RKO (cell line): Measurements from ENCODE around the gene CUTC.
A peak's percentile ranks its signal among the peaks of the same experiment; 100 is the strongest.
"Not testable (repeated sequence)": the region's sequence is repeated elsewhere in the genome, so short reads cannot be mapped to it uniquely, and the experiment has no call there.

Experiments
- DNase-seq: peaks from one replicate; pipeline ENCODE4 v3.0.0-alpha.2; 2016; ENCODE audit warnings: low spot score

Gene CUTC, protein sequence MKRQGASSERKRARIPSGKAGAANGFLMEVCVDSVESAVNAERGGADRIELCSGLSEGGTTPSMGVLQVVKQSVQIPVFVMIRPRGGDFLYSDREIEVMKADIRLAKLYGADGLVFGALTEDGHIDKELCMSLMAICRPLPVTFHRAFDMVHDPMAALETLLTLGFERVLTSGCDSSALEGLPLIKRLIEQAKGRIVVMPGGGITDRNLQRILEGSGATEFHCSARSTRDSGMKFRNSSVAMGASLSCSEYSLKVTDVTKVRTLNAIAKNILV

DNA sequence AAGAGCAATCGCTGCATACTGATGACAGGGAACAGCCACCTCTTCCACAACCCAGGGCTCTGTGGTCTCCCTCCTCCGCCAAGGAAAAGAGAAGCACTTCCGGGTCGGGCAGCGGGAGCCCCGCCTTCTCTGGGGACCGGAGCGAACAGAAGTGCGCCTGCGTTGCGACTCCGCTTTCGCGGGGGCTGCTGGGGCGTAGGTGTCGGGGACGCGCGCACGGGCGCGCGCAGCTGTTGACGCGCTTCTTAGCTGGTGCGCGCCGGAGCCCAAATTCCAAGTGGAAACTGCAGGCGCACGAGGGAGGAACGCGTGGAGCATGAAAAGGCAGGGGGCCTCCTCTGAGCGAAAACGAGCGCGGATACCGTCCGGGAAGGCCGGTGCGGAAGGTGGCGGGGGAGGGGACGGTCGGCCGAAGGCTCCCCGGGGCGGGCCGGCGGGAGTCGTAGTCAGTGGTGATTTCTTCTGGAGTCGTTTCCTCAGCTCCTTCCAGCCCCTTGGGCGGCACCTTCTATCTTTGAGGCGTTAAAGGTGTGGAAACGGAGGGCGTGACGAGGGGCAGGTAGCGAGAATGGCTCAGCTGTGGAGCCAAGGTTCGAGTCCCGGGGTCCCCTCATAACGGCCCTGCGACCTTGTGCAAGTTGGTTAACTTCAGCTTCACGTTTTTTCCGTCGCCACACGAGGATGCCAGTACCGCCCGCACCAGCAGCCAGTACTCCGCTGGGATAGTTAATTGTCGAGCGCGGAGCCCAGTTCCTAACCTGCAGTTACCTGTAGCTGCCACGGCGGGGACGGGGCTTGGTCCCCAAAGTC is at the start of gene CUTC, which contains the start of gene COX15:
Gene CUTC (plus strand): TSS at position 202 of the 810 bp plus-strand sequence. CDS start 115 bp downstream, at position 317.
Gene COX15 (minus strand): TSS at position 95 of the 810 bp plus-strand sequence. CDS start 78 bp downstream, at position 17.
- peak; percentile 96 for DNase-seq

DNA sequence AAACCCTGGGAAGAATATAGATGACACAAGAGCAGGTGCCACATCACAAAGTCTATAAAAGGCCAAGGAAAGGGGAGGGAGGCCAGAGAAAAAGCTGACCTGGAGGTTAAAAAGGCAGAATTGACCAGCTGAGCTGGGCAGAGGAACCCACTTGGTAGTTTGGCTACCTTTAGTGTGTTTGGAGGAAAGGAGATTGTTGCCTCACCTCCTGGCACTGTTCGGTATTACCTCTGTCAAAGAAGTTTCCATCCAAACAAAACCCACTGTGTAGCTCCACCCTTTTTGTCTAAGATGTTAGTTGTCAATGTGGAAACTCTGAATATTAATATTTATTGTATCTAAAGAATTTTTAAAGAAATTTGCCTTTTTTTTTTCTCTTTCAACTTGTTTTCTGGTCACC is 49.3 kb upstream of the CUTC start:
- peak; percentile 46 for DNase-seq

DNA sequence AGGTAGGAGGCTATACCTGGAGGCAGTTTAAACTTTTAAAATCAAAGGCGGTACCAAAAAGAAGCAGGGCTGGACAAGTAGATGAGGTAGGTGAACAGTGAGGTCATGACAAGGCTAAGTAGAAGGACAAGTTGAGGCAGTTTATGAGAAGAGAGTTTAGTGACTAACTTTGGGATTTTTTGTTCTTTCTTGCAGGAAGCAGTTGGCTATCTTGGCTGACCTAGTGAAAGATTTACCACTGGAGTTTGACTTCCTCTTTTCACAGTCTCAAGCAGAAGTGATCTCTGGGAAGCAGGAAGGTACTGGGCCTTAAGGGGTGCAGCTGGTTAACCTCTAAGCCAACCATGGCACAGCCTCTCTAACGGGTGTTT is 46.5 kb upstream of the CUTC start:
- no peak for DNase-seq

DNA sequence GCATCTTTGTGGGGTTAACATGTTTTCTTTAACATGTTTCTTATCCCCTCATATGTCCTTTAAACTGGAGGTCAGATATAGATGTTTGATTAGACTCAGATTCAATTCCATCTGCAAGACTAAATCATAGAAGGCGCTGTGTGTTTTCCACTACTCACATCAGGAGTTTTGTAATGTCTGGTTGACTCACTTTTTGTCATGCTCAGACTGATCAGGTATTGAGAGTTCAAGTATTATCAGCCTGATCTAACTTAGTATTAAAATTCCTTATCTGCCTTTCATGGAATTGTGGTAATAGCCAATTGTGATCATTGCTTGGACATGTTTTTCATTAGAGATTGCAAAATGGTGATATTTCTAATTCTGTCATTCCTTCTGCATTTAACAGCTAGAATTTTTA is 42.6 kb upstream of the CUTC start:
- no peak for DNase-seq

DNA sequence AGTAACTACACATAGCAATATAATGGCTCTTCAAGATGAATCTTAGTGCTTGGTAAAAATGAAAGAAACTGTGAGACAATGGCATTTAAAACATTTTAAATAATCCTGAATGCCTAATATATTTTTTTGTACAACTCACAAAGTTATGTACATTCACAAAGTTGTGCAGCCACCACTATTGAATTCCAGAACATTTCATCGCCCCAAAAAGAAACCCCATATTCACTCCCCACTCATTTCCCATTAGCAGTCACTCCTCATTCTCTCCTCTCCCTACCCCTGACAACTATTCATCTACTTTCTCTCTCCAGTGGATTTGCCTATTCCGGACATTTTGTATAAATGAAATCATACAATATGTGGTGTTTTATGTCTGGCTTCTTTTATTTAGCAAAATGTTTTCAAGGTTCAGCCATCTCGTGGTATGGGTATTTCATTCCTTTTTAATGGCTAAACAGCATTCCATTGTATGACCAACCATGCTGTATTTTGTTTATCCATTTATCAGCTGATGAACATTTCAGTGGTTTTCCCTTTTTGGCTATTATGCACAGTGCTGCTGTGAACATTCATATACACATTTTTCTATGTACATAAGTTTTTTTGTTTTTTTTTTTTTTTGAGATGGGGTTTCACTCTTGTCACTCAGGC is 38.0 kb upstream of the CUTC start:
- no peak for DNase-seq

DNA sequence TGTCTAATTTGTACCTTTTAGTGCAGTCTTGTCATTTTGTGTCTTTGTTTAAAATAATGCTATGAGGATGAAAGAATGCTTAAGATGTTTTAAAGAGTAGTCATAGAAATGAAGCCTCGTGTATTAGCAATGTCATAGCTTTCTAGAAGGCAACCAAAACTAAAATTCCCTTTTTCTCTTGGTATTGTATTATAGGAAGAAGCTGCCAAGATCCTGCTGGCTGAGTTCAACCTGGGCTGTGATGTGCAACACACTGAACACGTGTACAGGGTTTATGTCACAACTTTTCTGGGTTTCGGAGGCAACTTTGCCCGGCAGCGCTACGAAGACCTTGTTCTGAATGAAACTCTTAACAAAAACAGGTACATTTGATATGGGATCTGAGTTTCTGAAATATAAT is 36.3 kb upstream of the CUTC start:
- no peak for DNase-seq

DNA sequence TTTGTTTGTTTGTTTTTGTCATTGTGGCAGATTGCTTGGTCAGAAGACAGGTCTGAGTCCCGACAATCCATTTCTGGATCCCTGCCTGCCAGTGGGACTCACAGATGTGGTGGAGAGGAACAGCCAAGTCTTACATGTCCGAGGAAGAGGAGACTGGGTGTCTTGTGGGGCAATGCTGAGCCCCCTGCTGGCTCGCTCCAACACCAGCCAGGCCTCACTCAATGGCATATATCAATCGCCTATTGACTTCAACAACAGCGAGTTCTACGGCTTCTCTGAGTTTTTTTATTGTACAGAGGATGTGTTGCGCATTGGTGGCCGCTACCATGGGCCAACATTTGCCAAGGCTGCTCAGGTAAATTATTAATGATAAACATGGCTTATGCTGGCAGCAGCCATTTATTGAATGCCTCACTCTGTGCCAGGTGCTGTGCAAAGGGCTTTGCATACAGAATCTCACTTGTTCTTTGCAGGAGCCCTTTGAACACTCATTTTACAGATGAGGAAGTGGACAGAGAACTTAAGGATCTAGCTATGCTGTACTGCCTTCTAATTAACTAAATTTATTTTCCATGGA is 33.4 kb upstream of the CUTC start:
- no peak for DNase-seq

DNA sequence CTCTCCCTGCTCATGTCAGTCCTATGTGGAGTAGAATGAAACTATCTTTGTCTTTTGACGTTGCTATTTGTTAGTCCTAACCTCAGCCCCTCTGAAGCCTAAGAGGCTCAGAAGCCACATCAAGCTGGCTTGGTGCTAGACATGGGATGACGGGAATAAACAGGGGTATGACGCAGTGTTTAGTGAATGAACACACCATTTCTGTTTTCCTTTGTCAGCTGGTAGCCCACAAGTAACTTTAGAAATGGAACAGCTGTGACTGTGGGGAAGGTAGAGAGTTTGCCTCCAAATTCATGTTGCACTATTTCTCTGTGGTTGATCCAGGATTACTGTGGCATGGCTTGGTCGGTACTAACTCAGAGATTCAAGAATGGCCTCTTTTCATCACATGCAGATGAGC is 31.4 kb upstream of the CUTC start:
- no peak for DNase-seq

DNA sequence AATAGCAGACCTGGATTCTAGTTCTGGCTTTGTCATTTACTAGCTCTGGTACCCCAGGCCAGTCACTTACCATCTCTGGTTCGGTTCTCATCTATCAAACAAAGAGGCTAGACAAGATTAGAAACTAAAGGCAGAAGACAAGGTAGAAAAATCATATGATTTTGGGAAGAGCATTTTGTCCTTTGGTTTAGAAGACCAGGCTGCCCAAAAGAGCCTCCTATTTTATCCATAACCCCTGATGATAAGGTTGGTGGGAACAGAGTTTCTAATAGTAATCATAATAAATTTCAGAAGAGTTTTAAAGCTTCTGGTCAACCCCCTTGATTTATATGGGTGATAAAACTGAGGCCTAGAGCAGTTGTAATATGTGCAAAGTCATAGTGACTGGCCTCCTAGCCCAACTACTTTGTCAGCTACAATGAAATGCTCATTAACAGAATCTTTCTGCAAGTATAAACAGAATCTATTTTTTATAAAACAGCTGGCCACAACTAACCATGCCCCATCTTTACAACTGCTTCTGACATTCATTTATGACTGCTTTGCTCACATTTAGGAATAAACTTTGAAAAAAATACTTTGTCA is 23.5 kb upstream of the CUTC start:
- DNase-seq, result no peak

DNA sequence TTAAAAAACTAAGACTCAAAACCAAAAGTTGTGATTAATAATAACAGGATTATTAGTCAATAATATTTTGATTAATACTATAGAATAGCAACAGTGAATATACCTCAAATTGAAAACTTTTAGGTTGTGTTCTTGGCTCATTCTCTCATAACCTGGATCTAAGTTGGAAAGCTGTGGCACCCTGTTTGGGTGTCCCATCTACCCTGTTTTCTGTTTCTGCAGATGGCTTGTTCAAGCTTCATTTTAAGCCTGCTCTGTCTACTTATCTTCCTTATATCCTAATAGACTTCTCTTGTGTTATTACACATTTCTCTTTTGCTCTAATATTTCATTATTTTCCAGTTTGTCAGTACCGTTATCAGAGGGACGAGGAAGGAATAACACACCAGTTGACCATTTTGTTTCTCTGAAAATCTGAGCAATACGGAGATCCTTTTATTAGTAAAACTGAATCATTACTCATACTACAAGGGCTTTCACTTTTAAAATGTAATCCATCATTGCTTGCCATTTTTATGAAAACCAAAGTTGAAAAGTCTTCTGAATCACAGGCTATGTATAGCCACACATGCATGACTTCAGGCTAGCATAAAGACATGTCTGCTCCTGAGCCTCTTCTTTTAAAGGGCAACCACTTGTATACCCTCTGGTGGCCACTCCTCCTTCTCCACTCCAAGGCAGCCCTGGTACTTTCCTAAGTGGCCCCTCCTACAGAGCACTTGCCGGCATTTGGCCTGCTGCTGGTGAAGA is 22.4 kb upstream of the CUTC start:
- DNase-seq, result peak; percentile 49

DNA sequence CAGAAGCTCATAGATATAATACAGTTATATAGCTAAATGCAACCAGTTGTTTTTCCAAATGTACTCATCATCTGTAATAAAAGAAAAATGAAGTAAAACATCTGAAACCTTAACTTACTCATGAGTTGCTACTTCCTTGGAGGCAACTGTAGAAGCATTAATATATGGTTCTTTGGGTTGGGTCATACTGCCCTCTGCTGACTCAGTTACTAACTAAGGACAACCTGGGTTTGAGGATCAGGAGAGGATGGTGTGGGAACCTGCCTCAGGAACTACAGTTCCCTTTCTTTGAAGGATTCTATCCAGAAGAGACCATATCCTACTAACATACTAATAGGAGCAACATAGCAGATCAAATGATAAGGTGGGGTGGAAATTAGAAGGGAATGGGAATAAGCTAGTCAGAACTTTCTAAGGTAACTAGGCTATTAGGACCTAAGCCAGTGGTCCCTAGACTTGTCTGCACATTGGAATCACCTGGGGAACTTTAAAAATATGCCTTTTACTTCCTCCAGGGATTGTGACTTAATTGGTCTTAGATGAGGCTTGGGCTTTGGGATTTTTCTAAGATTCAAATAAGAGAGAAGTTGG is 20.8 kb upstream of the CUTC start:
- DNase-seq, result peak; percentile 56

DNA sequence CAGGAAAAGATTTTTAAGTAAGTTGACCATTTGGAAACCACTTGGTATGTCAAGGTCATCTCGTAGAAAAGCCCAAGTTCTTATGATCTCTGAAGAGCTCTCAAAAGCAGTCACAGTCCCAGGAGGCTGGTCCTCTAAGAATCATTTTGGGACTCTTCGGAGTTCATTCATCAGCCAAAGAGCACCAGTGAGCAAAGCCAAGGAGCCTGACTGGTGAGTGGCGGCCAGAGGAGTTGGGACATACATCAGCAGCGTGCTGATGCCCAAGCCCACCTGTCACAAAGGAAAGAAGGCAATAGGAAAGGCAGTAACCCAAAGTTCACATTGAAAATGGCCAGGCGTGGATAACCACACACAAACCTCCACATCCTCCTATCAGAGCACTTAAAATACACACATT is 17.6 kb upstream of the CUTC start:
- no peak for DNase-seq

DNA sequence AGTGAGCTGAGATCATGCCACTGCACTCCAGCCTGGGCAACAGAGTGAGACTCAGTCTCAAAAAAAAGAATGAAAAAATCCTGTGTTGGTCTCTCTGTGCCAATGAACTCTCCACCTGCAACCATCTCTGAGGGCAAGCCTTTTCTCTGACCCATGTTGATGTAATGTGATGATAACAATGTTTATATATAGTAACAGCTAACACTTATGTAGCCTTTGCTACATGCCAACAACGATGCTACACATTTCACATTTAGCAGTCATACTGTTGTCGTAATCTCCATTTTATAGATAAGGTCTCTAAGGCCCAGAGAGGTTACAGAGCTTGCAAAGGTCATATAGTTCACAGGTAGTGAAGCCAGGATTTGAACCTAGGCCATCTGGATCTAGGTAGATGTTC is 11.6 kb upstream of the CUTC start:
- no peak for DNase-seq

DNA sequence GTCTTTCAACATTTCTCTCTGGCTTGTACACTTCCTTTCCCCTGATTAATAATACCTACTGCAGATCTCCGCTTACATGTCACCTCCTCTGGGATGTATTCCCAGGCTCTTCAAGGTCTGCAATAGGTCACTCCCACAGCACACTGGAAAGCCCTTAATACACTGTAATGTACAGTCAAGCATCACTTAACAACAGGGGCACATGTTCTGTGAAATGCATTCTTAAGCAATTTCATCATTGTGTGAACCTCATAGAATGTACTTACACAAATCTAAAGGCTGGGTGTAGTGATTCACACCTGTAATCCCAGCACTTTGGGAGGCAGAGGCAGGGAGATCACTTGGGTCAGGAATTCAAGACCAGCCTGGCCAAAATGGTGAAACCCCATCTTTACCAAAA is 2.0 kb upstream of the CUTC start:
- DNase-seq, result peak; percentile 60

DNA sequence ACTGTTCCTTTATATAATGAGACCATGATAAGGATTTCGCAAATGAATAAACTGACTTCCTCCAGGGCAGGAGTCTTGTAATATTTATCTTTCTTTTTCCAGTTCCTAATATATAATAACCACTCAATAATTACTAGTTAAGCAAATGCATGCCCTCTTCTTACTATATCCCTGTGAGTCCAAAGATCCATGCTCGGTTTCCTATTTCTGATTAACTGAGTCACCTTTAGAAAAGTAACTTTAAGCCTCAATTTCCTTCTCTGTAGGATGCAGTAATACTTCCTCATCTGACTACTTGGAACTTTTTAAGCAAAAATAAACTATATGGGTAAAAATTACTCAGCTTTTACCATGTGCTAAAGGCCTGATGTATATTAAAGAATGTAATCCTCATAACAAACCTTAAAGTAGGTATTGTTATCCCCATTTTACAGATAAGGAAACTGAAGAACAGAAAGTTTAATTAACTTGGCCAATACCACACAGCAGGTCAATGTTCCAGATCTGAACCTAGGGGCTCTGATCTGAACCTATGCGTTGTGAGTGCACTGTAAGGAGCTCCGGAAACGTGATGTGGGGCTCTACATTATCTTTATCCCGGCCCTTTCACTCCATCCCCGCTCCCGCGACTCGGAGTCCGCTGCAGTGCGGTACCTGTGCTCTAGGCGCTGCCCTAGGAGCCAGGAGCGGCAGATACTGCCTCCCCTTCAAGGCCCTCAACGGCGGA is 565 bp upstream of the CUTC start:
- DNase-seq, result peak; percentile 43

DNA sequence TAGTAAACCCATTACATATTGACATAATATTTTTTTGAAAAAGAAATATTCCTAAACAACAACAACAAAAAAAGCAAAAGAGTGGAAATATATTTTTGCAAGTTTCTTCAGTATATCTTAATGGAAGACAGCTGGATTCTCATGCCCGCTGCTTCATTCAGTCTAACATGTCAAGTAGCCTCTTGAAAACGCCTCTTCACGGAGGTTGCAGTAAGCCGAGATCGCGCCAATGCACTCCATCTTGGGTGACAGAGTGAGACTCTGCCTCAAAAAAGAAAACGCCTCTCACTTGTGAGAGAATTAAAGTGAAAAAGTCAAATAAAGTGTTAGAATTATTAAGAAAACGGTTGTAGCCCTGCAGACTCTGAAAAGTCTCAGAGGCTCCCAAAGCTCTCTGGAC is 1.3 kb downstream of the CUTC start:
- DNase-seq, result no peak

DNA sequence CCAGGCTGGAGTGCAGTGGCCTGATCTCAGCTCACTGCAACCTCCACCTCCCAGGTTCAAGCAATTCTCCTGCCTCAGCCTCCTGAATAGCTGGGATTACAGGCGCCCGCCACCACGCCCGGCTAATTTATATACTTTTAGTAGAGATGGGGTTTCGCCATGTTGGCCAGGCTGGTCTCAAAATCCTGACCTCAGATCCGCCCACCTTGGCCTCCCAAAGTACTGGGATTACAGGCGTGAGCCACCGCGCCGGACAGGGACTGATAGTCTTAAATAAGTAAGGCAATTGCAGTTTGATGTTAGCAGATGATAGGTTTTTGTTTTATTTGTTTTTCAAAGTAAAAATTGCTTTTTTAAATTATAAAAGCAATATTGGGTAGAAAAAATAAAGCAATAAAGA is 2.1 kb downstream of the CUTC start:
- DNase-seq, result not testable (repeated sequence)

DNA sequence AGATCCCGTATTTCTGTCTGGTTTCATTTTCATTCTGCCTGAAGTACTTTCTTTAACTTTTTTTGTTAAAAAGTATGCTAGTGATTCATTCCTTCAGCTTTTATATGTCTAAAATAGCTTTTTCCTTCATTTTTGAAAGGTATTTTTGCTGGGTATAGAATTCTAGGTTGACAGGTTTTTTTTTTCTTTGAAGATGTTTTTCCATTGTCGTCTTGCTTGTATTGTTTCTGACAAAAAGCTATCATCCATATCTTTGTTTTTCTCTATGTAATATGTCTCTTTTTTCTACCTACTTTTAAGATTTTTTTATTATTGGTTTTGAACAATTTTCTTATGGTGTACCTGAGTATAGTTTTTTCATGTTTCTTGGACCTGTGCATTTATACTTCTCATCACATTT is 8.2 kb downstream of the CUTC start:
- DNase-seq, result no peak

DNA sequence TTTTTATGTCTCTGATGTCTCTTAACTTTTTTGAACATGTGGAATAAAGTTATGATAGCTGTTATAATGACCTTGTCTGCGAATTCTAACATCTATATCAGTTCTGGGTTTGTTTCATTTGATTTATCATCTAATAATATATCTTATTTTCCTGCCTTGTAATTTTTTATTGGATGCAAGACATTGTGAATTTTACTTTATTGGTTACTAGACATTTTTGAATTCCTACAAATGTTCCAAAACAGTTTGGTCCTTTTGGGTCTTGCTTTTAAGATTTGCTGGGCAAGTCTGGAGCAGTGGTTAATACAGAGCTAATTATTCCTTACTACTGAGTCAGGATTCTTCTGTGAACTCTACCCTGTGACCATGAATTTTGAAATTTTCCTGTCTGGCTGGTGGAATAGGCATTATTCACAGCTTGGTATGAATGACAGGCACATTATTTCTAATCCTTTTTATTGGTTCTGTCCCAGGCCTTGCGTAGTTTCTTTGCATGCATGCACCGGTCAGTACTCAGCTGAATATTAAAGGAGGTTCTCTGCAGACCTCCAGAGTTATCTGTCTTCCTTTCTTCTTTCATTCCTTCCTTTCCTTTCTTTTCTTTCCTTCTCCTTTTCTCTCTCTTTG is 9.0 kb downstream of the CUTC start:
- DNase-seq, result no peak

DNA sequence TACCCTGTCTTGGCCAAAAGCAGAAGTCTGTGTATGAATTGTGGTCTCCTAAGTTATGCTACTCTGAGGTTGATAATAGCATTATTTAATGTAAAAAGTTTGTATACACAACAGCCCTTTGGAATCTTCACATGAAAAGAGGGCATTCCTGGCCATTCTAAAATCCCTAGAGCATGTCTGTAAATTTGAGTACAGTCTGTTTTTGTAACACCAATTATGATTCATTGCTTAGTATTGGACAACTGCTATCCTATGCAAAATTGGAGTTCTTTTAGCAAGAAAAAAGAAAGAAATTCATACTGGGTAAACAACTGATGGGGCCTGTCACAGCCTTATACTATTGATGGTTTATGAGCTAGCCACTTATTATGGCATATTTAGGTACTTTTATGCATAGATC is 10.2 kb downstream of the CUTC start:
- no peak for DNase-seq
